Neural cell (in vitro differentiated cells): ENCODE results near the gene ZXDC.

Experiments used
- TAF1 ChIP-seq: IDR thresholded peaks from 2 replicates; pipeline ENCODE4 v1.6.1; 2012; ENCODE audit warnings: low read depth
- TF ChIP-seq, protein P1 (sequence below): IDR thresholded peaks from 2 replicates; pipeline ENCODE4 v1.6.1; 2012; ENCODE audit warnings: borderline replicate concordance
- TF ChIP-seq, protein P2 (sequence below): fragments of 450-650 bp; IDR thresholded peaks from 2 replicates; pipeline ENCODE4 v1.5.1; 2014; ENCODE audit warnings: antibody characterized with exemption, mild to moderate bottlenecking, moderate library complexity; ENCODE audit not compliant: poor library complexity, severe bottlenecking

DNA sequence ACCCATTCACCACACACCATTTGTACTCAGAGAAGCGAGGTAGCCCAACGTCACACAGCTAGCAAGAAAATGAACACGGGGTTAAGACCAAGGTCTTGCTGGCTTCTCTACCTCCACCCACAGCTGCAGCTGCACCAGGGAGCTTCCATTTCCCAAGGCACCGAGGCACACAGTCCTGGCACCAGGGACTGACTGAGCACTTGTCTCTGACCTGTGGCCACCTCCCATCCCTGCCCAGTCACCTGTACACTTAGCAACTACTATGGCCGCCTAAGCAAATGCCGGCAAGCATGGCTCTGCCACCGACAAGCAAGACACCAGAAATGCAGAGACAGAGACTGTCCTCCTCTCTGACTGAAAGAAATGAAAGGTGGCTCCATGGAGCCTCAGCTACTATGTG lies 15.3 kb downstream of the ZXDC start:
- no peak for TF ChIP-seq TAF1
- TF ChIP-seq, protein P1, sequence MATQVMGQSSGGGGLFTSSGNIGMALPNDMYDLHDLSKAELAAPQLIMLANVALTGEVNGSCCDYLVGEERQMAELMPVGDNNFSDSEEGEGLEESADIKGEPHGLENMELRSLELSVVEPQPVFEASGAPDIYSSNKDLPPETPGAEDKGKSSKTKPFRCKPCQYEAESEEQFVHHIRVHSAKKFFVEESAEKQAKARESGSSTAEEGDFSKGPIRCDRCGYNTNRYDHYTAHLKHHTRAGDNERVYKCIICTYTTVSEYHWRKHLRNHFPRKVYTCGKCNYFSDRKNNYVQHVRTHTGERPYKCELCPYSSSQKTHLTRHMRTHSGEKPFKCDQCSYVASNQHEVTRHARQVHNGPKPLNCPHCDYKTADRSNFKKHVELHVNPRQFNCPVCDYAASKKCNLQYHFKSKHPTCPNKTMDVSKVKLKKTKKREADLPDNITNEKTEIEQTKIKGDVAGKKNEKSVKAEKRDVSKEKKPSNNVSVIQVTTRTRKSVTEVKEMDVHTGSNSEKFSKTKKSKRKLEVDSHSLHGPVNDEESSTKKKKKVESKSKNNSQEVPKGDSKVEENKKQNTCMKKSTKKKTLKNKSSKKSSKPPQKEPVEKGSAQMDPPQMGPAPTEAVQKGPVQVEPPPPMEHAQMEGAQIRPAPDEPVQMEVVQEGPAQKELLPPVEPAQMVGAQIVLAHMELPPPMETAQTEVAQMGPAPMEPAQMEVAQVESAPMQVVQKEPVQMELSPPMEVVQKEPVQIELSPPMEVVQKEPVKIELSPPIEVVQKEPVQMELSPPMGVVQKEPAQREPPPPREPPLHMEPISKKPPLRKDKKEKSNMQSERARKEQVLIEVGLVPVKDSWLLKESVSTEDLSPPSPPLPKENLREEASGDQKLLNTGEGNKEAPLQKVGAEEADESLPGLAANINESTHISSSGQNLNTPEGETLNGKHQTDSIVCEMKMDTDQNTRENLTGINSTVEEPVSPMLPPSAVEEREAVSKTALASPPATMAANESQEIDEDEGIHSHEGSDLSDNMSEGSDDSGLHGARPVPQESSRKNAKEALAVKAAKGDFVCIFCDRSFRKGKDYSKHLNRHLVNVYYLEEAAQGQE: no peak
- TF ChIP-seq, protein P2, sequence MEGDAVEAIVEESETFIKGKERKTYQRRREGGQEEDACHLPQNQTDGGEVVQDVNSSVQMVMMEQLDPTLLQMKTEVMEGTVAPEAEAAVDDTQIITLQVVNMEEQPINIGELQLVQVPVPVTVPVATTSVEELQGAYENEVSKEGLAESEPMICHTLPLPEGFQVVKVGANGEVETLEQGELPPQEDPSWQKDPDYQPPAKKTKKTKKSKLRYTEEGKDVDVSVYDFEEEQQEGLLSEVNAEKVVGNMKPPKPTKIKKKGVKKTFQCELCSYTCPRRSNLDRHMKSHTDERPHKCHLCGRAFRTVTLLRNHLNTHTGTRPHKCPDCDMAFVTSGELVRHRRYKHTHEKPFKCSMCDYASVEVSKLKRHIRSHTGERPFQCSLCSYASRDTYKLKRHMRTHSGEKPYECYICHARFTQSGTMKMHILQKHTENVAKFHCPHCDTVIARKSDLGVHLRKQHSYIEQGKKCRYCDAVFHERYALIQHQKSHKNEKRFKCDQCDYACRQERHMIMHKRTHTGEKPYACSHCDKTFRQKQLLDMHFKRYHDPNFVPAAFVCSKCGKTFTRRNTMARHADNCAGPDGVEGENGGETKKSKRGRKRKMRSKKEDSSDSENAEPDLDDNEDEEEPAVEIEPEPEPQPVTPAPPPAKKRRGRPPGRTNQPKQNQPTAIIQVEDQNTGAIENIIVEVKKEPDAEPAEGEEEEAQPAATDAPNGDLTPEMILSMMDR: no peak
